Measurements from ENCODE around the gene DUSP9. TPM values are rescaled to one million over a fixed set of nuclear protein-coding genes. Genes with fewer than 3 reads are reported as not detected.
"Not testable (repeated sequence)": the region's sequence is repeated elsewhere in the genome, so short reads cannot be mapped to it uniquely, and the experiment has no call there.

The DUSP9 gene
- total RNA-seq, 1 donor, result not detected

DNA sequence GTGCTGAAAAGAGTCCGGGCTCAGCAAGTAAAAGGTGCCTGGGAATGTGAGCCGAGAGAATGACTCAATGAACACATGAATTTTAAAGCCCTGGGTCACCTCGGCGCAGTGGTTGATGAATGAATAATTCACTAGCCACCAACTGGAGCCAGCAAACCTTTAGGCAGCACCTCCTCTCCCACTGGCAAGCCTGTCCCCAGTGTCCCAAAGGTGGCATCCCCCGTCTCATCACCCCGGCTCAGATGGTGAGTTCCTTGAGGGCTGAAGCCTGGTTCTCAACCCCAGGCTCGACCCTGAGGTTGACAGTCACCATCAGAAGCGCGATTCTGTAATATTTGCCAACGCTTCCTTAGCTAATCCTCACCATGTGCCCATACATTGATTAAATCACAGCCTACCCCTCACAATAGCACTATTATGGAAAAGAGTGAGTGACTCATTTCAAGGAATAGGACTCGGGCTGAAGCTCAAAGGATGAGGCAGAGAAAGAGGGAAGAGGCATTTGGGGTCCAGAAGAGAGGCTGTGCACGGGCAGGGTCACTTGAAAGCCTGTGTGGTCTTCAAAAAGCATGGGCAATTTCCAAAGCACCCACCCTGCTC lies 45.4 kb upstream of the DUSP9 start:
- DNase-seq (ENCODE audit: low read depth), result no peak
- no peak overlapping the region for H3K4me3 ChIP-seq (ENCODE audit: low read depth, low read length)
- TF ChIP-seq, protein P1, sequence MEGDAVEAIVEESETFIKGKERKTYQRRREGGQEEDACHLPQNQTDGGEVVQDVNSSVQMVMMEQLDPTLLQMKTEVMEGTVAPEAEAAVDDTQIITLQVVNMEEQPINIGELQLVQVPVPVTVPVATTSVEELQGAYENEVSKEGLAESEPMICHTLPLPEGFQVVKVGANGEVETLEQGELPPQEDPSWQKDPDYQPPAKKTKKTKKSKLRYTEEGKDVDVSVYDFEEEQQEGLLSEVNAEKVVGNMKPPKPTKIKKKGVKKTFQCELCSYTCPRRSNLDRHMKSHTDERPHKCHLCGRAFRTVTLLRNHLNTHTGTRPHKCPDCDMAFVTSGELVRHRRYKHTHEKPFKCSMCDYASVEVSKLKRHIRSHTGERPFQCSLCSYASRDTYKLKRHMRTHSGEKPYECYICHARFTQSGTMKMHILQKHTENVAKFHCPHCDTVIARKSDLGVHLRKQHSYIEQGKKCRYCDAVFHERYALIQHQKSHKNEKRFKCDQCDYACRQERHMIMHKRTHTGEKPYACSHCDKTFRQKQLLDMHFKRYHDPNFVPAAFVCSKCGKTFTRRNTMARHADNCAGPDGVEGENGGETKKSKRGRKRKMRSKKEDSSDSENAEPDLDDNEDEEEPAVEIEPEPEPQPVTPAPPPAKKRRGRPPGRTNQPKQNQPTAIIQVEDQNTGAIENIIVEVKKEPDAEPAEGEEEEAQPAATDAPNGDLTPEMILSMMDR (IDR thresholded peaks at IDR 0.05; ENCODE audit: insufficient read depth, low read depth, low read length), result no peak

DNA sequence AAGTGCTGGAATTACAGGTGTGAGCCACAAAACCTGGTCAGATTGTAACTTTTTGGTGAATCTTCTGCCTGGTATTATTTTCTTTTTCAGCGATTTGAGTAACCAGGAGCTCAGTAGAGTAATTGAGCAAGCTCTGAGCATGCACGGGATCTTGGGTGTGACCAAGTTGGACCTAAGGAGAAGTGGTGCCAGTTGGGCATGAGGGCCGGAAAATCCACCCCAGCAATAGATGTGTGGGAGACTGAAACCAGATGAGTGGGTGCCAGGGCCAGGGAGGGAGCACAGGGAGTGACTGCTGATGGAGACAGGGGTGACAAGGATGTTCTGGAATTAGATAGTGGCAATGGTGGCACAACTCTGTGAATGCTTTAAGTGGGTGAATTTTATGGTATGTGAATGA lies 44.4 kb upstream of the DUSP9 start:
- TF ChIP-seq, protein P1 (IDR thresholded peaks at IDR 0.05; ENCODE audit: insufficient read depth, low read depth, low read length), result no peak
- no peak for DNase-seq (ENCODE audit: low read depth)
- no peak overlapping the region for H3K4me3 ChIP-seq (ENCODE audit: low read depth, low read length)

DNA sequence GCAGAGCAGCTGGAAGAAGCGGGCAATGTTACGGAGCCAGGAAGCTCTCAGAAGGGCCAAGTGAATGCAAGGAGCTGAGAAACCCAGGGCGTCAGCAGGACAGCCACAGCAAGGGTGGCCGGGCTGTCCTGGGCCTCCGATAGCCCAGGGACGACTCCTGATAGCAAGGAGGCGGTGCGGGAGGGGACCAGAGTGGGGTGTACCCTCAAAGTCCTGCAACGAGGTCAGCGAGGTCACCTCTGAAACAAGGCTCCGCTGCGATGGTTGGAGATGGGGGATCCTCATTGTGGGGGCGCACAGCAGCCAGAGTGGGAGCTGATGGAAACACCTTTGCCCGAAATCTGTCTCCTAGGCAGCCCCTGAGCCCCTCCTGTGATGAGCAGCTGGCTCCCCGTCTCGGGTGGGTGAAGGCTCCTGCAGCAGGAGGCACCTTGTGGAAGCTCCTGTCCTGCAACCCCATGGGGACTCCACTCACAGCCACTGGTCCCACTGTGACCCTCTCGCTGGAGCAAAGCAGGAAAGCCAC lies 43.8 kb upstream of the DUSP9 start:
- TF ChIP-seq, protein P1 (IDR thresholded peaks at IDR 0.05; ENCODE audit: insufficient read depth, low read depth, low read length), result no peak
- H3K4me3 ChIP-seq (ENCODE audit: low read depth, low read length), result no peak overlapping the region
- no peak for DNase-seq (ENCODE audit: low read depth)

DNA sequence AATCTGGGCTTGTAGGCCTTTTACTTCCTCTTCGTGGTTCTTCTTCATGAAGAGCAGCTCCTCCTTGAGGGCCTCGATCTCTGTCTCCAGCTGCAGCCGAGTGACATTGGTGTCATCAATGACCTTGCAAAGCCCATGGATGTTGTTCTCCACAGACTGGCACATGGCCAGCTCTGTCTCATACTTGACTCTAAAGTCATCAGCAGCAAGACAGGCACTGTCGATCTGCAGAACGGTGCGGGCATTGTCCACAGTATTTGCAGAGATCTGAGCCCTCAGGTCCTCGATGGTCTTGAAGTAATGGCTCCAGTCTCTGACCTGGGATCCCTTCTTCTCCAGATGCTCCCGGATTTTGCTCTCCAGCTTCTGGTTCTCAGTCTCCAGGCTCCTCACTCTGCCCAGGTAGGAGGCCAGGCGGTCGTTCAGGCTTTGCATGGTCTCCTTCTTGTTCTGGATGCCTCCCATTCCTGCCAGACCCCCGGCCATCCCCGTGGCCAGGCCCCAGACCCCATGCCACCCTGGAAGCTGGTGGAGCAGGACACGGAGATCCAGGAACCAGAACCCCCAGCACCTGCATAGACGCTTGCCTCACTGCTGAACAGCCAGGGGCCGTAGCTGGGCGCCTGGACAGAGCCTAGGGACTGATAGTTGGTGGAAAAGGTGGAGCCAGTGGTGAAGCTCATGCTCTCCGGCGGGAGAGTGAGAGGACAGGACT lies 42.2 kb upstream of the DUSP9 start:
- DNase-seq (ENCODE audit: low read depth), result not testable (repeated sequence)

DNA sequence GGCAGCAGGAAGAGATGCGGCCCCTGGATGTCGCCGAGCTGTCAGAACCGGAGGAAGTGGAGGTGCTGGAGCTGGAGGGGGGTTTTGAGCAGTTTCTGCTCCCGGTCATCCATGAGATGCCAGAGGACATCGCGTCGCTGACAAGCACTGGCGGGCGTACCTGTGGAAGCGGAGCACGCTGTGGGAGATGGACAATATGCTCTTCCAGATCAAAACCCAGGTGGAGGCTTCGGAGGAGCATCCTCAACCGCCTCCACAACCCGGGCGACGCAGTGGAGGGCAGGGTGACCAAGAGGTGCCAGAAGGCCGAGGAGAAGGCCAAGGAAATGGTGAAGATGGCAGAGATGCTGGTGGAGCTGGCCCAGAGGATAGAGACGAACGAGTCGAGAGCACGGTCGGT lies 40.5 kb upstream of the DUSP9 start:
- no peak for DNase-seq (ENCODE audit: low read depth)
- TF ChIP-seq, protein P1 (IDR thresholded peaks at IDR 0.05; ENCODE audit: insufficient read depth, low read depth, low read length), result no peak
- no peak overlapping the region for H3K4me3 ChIP-seq (ENCODE audit: low read depth, low read length)

More for the DNA sequence above, 42.2 kb upstream of the DUSP9 start:
- not testable (repeated sequence) for H3K4me3 ChIP-seq (ENCODE audit: low read depth, low read length)

DNA sequence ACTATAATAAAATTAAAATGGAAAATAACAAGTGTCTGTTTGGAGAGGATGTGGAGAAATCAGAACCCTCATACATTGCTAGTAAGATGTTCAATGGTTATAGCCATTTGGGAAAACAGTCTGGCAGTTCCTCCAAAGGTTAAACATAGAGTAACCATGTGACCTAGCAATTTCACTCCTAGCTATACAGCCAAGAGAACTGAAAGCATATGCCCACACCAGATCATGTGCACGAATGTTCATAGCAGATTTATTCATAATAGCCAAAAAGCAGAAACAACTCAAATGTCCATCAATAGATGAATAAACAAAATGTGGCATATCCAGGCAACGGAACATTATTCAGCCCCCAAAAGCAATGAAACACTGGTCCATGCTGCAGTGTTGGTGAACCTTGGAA lies 38.6 kb upstream of the DUSP9 start:
- no peak for DNase-seq (ENCODE audit: low read depth)
- TF ChIP-seq, protein P1 (IDR thresholded peaks at IDR 0.05; ENCODE audit: insufficient read depth, low read depth, low read length), result no peak
- H3K4me3 ChIP-seq (ENCODE audit: low read depth, low read length), result no peak overlapping the region

DNA sequence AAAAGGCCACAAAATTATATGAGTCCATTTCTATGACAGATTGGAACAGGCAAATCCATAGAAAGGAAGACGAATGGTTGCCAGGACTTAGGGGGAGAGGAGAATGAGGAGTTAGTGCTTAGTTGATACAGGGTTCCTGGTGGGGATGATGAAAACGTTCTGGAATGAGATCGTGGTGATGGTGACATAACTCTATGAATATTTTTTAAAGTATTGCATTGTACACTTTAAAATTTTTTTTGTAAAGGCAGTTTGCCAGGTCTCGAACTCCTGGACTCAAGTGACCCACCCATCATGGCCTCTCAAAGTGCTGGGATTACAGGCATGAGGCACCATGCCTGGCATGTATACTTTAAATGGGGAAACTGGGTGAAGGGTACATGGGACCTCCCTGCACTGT lies 38.2 kb upstream of the DUSP9 start:
- no peak for DNase-seq (ENCODE audit: low read depth)
- TF ChIP-seq, protein P1 (IDR thresholded peaks at IDR 0.05; ENCODE audit: insufficient read depth, low read depth, low read length), result no peak
- H3K4me3 ChIP-seq (ENCODE audit: low read depth, low read length), result no peak overlapping the region
